ENCODE data around the gene EIF4G3.
"Not testable (repeated sequence)": the region's sequence is repeated elsewhere in the genome, so short reads cannot be mapped to it uniquely, and the experiment has no call there.

Gene EIF4G3

DNA sequence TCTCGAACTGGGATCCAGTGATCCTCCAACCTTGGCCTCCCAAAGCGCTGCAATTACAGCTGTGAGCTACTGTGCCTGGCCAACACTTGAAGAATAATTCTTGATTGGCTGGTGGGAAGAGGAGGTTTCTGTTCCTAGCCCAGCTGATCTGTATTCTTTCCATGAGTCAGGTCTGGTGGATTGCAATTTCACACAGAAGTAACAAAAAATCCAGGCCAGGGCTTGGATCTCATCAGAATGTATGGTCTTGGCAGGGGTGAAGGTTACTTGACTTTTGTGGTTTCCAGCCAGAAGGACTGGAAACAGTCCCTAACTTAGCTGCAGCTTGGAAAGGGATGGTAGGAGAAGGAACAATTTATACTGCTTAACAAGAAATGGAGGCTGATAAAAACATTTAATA, 384.5 kb downstream of the EIF4G3 start:
- Mint-ChIP-seq H3K4me3 (no peak overlapping the region), H3K27ac (peak overlapping the region in 1 of 3 experiments; percentile 77), H3K36me3 (ENCODE audit: low read depth) (no peaks in the 10 kb centered on the region), H3K4me1 (peaks cover 10% of the 10 kb centered on the region), H3K9me3 (no peaks in the 10 kb centered on the region), H3K27me3 (ENCODE audit: low read depth) (no peaks in the 10 kb centered on the region)
- TF ChIP-seq, protein P1, sequence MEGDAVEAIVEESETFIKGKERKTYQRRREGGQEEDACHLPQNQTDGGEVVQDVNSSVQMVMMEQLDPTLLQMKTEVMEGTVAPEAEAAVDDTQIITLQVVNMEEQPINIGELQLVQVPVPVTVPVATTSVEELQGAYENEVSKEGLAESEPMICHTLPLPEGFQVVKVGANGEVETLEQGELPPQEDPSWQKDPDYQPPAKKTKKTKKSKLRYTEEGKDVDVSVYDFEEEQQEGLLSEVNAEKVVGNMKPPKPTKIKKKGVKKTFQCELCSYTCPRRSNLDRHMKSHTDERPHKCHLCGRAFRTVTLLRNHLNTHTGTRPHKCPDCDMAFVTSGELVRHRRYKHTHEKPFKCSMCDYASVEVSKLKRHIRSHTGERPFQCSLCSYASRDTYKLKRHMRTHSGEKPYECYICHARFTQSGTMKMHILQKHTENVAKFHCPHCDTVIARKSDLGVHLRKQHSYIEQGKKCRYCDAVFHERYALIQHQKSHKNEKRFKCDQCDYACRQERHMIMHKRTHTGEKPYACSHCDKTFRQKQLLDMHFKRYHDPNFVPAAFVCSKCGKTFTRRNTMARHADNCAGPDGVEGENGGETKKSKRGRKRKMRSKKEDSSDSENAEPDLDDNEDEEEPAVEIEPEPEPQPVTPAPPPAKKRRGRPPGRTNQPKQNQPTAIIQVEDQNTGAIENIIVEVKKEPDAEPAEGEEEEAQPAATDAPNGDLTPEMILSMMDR (IDR thresholded peaks at IDR 0.05; ENCODE audit: unreplicated experiment in 3 of 3), result no peak

DNA sequence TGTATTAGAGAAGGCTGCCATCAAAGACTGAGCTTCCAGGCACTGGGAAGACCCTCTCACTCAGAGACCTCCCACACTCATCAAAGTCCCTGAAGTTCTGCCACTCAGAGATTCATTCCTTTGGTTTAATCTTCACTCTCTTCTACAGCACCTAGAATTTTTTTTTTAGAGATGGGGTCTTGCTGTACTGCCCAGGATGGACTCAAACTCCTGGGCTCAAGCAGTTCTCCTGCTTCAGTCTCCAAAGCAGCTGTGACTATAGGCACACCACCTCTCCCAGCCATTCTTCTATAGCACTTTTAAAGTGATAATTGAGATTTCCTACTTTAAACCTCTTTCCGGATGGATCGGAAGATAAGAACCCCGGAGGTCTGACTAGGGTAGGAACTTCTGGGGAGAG, 385.9 kb downstream of the EIF4G3 start:
- no peak overlapping the region for H3K27ac Mint-ChIP-seq
- H3K4me1 Mint-ChIP-seq, result peaks cover 11% of the 10 kb centered on the region
- peak overlapping the region; percentile 9 to 43 (median 22) for H3K4me3 Mint-ChIP-seq
- no peaks in the 10 kb centered on the region for H3K27me3 Mint-ChIP-seq (ENCODE audit: low read depth)
- no peaks in the 10 kb centered on the region for H3K36me3 Mint-ChIP-seq (ENCODE audit: low read depth)
- H3K9me3 Mint-ChIP-seq, result no peaks in the 10 kb centered on the region
- TF ChIP-seq, protein P1 (IDR thresholded peaks at IDR 0.05; ENCODE audit: unreplicated experiment in 3 of 3), result no peak

DNA sequence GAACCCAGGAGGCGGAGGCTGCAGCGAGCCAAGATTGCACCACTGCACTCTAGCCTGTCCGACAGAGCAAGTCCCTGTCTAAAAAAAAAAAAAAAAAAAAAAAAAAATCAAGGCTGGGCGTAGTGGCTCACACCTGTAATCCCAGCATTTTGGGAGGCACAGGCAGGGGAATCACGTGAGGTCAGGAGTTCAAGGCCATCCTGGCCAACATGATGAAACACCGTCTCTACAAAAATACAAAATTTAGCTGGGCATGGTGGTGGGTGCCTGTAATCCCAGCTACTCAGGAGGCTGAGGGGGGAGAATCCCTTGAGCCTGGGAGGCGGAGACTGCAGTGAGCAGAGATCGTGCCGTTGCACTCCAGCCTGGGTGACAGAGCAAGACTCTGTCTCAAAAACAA, 387.1 kb downstream of the EIF4G3 start:
- Mint-ChIP-seq H3K27ac (peak overlapping the region in 2 of 3 experiments; percentile 17 to 37), H3K4me3 (peak overlapping the region in 1 of 3 experiments; percentile 29), H3K4me1 (peaks cover 18% of the 10 kb centered on the region)
- H3K27me3 Mint-ChIP-seq (ENCODE audit: low read depth); H3K36me3 Mint-ChIP-seq (ENCODE audit: low read depth); H3K9me3 Mint-ChIP-seq: not testable (repeated sequence)

DNA sequence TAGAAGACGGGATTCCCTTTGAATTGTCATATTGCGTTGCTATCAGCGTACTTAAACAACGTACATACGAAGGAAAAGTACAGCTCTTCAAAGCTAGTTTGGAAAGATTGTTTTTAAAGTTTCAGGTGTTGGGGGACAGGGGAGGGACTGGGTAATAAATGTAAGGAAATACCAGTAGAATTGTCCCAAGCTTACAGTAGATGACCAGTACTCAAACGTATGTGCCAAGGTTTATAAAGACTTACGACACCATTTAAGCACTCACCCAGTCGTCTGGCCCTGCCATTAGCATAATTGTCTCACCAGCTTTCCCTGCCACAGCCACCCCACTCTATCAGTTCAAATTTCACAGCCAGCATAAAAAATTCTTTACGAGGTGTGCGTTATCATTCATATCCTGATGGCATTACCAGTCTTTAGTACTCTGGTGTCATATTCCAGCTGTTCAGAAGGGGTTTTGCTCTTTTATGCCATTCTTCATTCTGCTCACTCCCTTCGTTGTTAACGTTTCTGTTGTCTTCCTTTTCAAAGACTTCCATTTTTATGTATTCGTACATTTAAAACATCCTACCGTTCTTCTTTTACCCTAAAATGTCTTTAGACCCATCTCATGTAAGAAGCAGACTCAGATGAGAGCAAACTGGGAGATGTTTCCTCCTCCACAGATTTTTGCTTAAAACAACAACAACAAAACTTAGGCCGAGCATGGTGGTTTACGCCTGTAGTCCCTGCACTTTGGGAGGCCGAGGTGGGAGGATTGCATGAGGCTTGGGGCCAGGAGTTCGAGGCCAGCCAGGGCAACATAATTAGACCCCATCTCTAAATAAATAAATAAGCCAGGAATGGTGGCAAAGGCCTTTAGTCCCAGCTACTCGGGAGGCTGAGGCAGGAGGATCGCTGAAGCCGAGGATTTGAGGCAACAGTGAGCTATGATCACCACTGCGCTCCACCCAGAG, 388.6 kb downstream of the EIF4G3 start:
- Mint-ChIP-seq H3K27ac (peak overlapping the region; percentile 99 to 100 (median 100)), H3K36me3 (ENCODE audit: low read depth) (no peaks in the 10 kb centered on the region), H3K9me3 (no peaks in the 10 kb centered on the region), H3K4me3 (peak overlapping the region; percentile 97 to 99 (median 98)), H3K4me1 (peaks cover 23% of the 10 kb centered on the region), H3K27me3 (ENCODE audit: low read depth) (no peaks in the 10 kb centered on the region)
- TF ChIP-seq, protein P1 (IDR thresholded peaks at IDR 0.05; ENCODE audit: unreplicated experiment in 3 of 3), result no peak

DNA sequence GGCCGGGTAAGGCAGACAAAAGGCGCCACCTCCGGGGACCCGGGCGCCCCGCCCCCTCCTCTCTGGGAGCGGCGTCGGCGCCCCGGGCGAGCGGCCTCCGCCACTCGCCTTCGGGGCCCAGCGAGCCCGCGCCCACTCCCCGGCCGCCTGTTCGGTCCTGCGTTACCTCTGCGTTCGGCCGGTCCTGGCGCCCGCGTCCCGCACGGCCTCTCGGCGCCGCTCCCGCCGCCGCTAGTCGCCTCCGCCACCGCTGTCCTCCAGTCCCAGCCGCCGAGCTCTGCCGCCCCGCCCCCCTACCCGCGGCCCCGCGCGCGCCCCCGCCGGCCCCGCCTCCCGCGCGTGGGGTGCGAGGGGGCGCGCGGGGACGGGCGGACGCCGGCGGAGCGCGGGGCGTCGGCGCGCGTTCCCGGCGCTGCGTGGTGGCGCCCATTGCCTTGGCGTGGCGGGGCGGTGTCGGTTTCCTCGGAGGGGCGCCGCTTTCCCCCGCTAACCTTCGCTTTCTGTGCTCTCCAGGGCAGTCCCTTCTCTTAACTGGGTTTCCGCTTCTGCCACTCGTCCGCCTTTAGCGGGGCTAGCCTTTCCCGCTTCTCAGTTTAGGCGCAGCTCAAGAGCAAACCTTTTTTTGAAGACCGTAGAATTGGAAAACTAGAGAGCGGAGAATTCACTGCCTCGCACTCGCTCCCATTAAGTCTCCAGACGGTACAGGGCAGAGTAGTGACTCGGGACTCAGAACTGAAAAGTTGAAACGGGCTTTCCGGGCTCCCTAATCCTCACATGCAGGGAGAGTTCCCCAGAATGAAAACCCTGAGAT, 389.5 kb downstream of the EIF4G3 start, which contains the start of gene HP1BP3:
TSS of gene HP1BP3 (minus strand) at position 279 of the 811 bp plus-strand sequence. CDS start 6,867 bp downstream, outside the sequence.
- H3K36me3 Mint-ChIP-seq (ENCODE audit: low read depth), result no peaks in the 10 kb centered on the region
- H3K27me3 Mint-ChIP-seq (ENCODE audit: low read depth), result no peaks in the 10 kb centered on the region
- TF ChIP-seq, protein P1 (IDR thresholded peaks at IDR 0.05; ENCODE audit: unreplicated experiment in 3 of 3), result no peak
- H3K9me3 Mint-ChIP-seq, result no peaks in the 10 kb centered on the region
- H3K4me1 Mint-ChIP-seq, result peaks cover 23% of the 10 kb centered on the region
- peak within 1 kb of the TSS; percentile 97 to 100 (median 100) for H3K4me3 Mint-ChIP-seq
- peak within 1 kb of the TSS; percentile 99 to 100 (median 100) for H3K27ac Mint-ChIP-seq

Measured in nephron (organoid).